ENCODE measurements around the gene ZDHHC18. TPM values are rescaled to one million over a fixed set of nuclear protein-coding genes. Genes with fewer than 3 reads are reported as not detected.

Gene ZDHHC18
- total RNA-seq, 2 experiments from 2014 or later: 18.2 to 19.5 TPM

DNA sequence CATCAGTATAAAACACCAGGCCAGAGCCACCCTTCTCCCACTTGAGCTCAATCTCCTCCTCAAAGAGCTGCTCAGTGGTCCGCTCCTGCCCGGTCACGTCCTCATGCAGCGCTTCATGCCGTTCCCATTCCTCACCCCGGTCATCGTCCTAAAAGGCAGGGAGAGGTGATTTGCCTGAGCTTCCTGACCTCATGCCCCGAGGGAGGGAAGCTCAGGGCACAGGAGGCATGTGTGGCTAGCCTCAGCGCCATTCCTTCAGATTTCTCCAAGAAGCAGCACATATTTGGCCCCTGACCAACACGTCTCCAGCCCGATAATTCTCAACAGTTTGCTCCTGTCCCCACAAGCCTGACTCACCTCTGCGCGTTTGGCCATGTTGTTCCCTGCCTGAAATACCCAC is 67.8 kb downstream of the ZDHHC18 start:
- H2AFZ ChIP-seq (ENCODE audit: low read length): no peak overlapping the region
- DNase-seq (ENCODE audit: low spot score): no peak
- H4K20me1 ChIP-seq (ENCODE audit: insufficient read depth, low read length): peaks cover 2% of the 10 kb centered on the region; the same call in 1 of the 2 replicates
- peaks cover 51% of the 10 kb centered on the region for H3K36me3 ChIP-seq (ENCODE audit: insufficient read depth, low read length)
- no peak overlapping the region for H3K4me3 ChIP-seq (ENCODE audit: low read depth, low read length, poor library complexity, severe bottlenecking)
- ChIA-PET CTCF (ENCODE audit: unreplicated experiment) (no interaction called here), POLR2A (interaction anchor here (0.7 kb wide), 1 partner anchor 10 kb away, joined by 4 read pairs; no protein-coding TSS in a partner anchor)
- H3K79me2 ChIP-seq (ENCODE audit: insufficient read depth, low read depth, low read length): peaks cover 15% of the 10 kb centered on the region
- intact Hi-C loops (cut with micrococcal nuclease; ENCODE audit: unreplicated experiment): no loop called here
- BruUV-seq (replicated peaks): no TSS peak
- no peaks in the 10 kb centered on the region for H3K9me3 ChIP-seq (ENCODE audit: low read length)
- no peak overlapping the region for H3K4me2 ChIP-seq (ENCODE audit: low read length)
- H3K9me2 ChIP-seq (ENCODE audit: insufficient read depth, low read length): no peaks in the 10 kb centered on the region
- no peak for TF ChIP-seq EZH2phosphoT487 (IDR thresholded peaks at IDR 0.05; ENCODE audit: borderline replicate concordance, low read depth, low read length)
- TF ChIP-seq, protein P1, sequence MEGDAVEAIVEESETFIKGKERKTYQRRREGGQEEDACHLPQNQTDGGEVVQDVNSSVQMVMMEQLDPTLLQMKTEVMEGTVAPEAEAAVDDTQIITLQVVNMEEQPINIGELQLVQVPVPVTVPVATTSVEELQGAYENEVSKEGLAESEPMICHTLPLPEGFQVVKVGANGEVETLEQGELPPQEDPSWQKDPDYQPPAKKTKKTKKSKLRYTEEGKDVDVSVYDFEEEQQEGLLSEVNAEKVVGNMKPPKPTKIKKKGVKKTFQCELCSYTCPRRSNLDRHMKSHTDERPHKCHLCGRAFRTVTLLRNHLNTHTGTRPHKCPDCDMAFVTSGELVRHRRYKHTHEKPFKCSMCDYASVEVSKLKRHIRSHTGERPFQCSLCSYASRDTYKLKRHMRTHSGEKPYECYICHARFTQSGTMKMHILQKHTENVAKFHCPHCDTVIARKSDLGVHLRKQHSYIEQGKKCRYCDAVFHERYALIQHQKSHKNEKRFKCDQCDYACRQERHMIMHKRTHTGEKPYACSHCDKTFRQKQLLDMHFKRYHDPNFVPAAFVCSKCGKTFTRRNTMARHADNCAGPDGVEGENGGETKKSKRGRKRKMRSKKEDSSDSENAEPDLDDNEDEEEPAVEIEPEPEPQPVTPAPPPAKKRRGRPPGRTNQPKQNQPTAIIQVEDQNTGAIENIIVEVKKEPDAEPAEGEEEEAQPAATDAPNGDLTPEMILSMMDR (conservative IDR thresholded peaks at IDR 0.05; ENCODE audit: low read length): no peak
- H3K27ac ChIP-seq (ENCODE audit: low read depth, low read length, poor library complexity, severe bottlenecking): no peak overlapping the region
- peaks cover 14% of the 10 kb centered on the region for H3K4me1 ChIP-seq (ENCODE audit: insufficient read depth, low read length, poor library complexity, severe bottlenecking)

DNA sequence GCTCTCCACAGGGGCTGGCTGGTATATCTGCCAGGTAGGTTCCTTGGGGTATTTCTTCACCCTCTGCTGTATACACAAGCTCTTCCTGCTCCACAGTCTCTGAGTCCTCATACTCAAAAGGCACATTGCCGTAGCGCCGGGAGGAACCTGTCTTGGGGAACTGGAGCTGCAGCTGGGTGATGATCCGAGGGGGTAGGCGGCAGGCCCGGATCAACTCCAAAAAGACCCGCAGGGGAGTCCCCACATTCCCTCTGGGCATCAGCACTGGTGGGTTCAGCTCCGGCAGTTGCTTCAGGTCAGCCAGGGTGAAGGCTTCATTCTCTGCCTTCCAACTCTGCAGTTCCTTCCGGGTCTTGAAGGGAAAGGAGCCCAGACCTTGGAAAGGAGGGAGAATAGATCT is 70.9 kb downstream of the ZDHHC18 start:
- ChIA-PET CTCF (ENCODE audit: unreplicated experiment) (interaction anchor here (0.6 kb wide), 1 partner anchor 15 kb away, joined by 4 read pairs; no protein-coding TSS in a partner anchor), POLR2A (no interaction called here)
- no peak for DNase-seq (ENCODE audit: low spot score)
- Histone ChIP-seq H3K9me3 (ENCODE audit: low read length) (no peaks in the 10 kb centered on the region), H3K4me1 (ENCODE audit: insufficient read depth, low read length, poor library complexity, severe bottlenecking) (peaks cover 16% of the 10 kb centered on the region), H2AFZ (ENCODE audit: low read length) (no peak overlapping the region), H3K4me3 (ENCODE audit: low read depth, low read length, poor library complexity, severe bottlenecking) (no peak overlapping the region), H3K27ac (ENCODE audit: low read depth, low read length, poor library complexity, severe bottlenecking) (no peak overlapping the region), H3K79me2 (ENCODE audit: insufficient read depth, low read depth, low read length) (peaks cover 17% of the 10 kb centered on the region), H4K20me1 (ENCODE audit: insufficient read depth, low read length) (no peaks in the 10 kb centered on the region), H3K9me2 (ENCODE audit: insufficient read depth, low read length) (no peaks in the 10 kb centered on the region), H3K4me2 (ENCODE audit: low read length) (no peak overlapping the region), H3K36me3 (ENCODE audit: insufficient read depth, low read length) (peaks cover 41% of the 10 kb centered on the region)
- BruUV-seq (replicated peaks): no TSS peak
- TF ChIP-seq, protein P1 (conservative IDR thresholded peaks at IDR 0.05; ENCODE audit: low read length): no peak
- TF ChIP-seq EZH2phosphoT487 (IDR thresholded peaks at IDR 0.05; ENCODE audit: borderline replicate concordance, low read depth, low read length): no peak
- intact Hi-C loops (cut with micrococcal nuclease; ENCODE audit: unreplicated experiment): no loop called here

DNA sequence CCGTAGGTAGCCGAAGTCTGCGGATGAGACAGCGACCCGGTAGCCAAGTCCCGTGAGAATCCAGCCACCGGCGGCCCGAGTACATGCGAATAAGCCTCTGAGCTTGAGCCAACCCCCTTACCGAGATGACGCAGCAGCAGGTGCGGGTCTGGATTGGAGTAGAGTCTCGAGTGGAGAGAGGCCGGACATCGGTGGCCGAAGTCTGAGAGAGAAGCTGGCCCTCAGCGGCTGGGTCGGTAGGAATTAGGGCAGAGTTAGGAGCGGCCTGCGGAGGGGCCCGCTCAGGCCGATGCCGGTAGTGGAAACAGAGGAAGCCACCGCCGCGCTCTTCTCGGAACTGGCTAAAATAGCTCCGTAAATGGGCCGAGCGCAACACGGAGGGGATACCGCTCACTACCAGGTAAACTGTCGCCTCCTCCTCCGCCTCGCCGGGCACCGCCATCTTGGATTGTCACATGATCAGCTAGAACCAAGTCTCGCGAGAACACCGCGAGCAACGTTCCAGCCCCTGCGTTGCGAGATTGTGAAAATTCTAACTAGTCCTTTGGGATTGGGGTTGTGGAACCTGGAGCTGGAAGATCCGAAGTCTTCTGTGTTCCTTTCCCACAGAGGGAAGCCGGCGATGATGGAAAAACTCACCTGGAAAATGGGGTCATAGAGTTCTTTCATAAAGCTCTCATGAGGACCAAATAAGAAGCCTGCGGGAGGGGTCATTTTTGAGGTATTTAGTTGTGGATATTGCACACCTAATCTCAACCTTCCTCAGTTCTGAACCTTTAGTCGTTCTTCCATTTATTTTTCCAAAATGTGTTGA is 73.7 kb downstream of the ZDHHC18 start, which contains the start of gene GPATCH3:
Gene GPATCH3 (minus strand): TSS at position 467 of the 814 bp plus-strand sequence. CDS start 25 bp downstream, at position 442.
- H2AFZ ChIP-seq (ENCODE audit: low read length): peak within 1 kb of the TSS; percentile 99
- CTCF ChIA-PET (ENCODE audit: unreplicated experiment): interaction anchor here (1.0 to 1.2 kb wide), 2 partner anchors 10 to 144 kb away, joined by 3 to 4 read pairs; partner anchors contain the start of gene GPN2
- no peaks in the 10 kb centered on the region for H4K20me1 ChIP-seq (ENCODE audit: insufficient read depth, low read length)
- intact Hi-C loops (cut with micrococcal nuclease; ENCODE audit: unreplicated experiment): no loop called here
- peak within 1 kb of the TSS; percentile 83 for H3K4me2 ChIP-seq (ENCODE audit: low read length)
- TF ChIP-seq, protein P1 (conservative IDR thresholded peaks at IDR 0.05; ENCODE audit: low read length): no peak
- no peak for TF ChIP-seq EZH2phosphoT487 (IDR thresholded peaks at IDR 0.05; ENCODE audit: borderline replicate concordance, low read depth, low read length)
- peak; percentile 95 for DNase-seq (ENCODE audit: low spot score)
- peaks cover 16% of the 10 kb centered on the region for H3K4me1 ChIP-seq (ENCODE audit: insufficient read depth, low read length, poor library complexity, severe bottlenecking)
- no peaks in the 10 kb centered on the region for H3K9me3 ChIP-seq (ENCODE audit: low read length)
- H3K4me3 ChIP-seq (ENCODE audit: low read depth, low read length, poor library complexity, severe bottlenecking): peak within 1 kb of the TSS; percentile 91
- TSS peak; percentile 83 for BruUV-seq (replicated peaks)
- POLR2A ChIA-PET: interaction anchor here (0.6 to 3.4 kb wide), 11 partner anchors 9 to 359 kb away, joined by 3 to 22 read pairs (median 3); partner anchors contain the start of genes GPN2 and NUDC
- peaks cover 14% of the 10 kb centered on the region; the same call in 1 of the 2 replicates for H3K36me3 ChIP-seq (ENCODE audit: insufficient read depth, low read length)
- H3K79me2 ChIP-seq (ENCODE audit: insufficient read depth, low read depth, low read length): peaks cover 17% of the 10 kb centered on the region
- no peaks in the 10 kb centered on the region for H3K9me2 ChIP-seq (ENCODE audit: insufficient read depth, low read length)
- peak within 1 kb of the TSS; percentile 43 for H3K27ac ChIP-seq (ENCODE audit: low read depth, low read length, poor library complexity, severe bottlenecking)

Measured in OCI-LY7 (cell line).